ENCODE results near the gene TSR3. TPM values are rescaled to one million over a fixed set of nuclear protein-coding genes. Genes with fewer than 3 reads are reported as not detected.

TSR3 gene
- total and polyA plus RNA-seq, 9 donors, result 6.3 to 74.6 (median 40.7) TPM

DNA sequence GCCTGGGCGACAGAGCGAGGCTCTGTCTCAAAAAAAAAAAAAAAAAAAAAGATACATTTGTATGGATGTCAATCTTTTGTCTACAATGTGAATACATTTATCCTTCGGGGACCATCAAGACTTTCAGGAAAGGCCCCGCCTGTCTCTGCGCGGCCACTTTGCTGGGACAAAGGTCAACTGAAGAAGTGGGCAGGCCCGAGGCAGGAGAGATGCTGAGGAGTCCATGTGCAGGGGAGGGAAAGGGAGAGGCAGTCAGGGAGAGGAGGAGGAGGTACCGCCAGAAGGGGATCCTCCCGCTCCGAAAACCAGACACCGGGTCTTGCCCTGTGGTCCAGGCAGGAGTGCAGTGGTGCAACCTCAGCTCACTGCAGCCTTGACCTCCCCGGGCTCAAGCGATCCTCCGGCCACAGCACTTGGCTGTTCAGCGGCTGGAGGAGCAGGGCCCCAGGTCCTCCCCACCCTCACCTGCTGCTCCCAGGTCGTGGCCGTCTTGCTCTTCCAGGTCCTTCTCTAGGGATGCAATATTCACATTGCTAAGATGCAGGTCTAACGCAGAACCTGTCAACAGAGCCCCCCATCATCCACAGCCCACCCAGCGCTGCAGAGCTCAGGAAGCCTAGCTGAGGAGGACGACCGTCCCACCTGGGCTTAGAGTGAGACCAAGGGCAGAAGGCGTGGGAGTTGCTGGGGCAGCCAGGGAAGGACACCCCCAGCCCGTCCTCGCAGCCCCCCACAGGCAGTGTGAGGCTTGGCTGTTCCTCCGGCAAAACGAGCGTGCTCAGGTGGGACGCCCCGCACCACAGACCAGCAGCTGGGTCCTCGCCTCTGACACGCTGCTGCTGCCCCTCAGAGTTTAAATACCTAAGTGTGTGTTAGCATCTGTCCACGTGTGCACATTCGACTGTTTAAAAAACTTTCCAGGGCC is 19.6 kb upstream of the TSR3 start:
- Histone ChIP-seq H3K27ac (no peak overlapping the region), H3K27me3 (no peaks in the 10 kb centered on the region), H3K36me3 (no peaks in the 10 kb centered on the region), H3K4me1 (ENCODE audit: insufficient read depth) (no peaks in the 10 kb centered on the region), H3K9me3 (no peaks in the 10 kb centered on the region), H3K4me3 (no peak overlapping the region)
- intact Hi-C loops (cut with DNase I), result no loop called here
- TF ChIP-seq, protein P1, sequence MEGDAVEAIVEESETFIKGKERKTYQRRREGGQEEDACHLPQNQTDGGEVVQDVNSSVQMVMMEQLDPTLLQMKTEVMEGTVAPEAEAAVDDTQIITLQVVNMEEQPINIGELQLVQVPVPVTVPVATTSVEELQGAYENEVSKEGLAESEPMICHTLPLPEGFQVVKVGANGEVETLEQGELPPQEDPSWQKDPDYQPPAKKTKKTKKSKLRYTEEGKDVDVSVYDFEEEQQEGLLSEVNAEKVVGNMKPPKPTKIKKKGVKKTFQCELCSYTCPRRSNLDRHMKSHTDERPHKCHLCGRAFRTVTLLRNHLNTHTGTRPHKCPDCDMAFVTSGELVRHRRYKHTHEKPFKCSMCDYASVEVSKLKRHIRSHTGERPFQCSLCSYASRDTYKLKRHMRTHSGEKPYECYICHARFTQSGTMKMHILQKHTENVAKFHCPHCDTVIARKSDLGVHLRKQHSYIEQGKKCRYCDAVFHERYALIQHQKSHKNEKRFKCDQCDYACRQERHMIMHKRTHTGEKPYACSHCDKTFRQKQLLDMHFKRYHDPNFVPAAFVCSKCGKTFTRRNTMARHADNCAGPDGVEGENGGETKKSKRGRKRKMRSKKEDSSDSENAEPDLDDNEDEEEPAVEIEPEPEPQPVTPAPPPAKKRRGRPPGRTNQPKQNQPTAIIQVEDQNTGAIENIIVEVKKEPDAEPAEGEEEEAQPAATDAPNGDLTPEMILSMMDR (IDR thresholded peaks at IDR 0.05), result no peak
- TF ChIP-seq EP300 (IDR thresholded peaks at IDR 0.05), result no peak
- TF ChIP-seq POLR2A (IDR thresholded peaks at IDR 0.05), result no peak
- no peak for DNase-seq
- 81 to 84% (median 84%) methylated on average over 33 of the region's 33 CpGs for whole genome bisulfite sequencing, 3 donors

DNA sequence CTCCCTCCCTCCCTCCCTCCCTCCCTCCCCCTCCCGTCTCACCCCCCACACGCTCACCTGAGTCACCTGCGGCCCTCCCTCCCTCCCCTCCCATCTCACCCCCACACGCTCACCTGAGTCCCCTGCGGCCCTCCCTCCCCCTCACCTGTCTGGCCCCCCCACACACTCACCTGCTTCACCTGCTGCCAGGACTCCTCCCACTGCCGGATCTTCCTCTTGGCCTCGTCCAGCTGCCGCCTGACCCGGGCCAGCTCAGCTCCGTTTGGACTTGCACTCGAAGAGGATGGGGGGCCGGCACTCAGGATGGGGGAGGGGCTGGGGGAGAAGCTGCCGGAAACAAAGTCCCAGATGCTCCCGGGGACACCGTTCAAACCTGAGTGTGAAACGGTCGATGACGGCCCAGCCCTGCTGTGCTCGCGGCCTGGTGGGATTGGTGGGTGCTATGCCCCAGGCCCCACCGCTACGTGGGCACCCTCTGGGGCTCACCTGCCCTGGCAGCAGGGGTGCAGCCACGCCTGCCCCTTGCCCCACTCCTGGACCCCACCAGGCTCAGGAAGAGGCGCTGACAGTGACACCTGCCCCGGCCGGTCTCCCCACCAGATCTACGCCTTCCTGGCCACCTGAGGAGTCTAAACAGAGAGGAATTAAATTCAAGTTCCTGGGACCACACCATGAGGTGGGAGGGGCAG is 16.0 kb upstream of the TSR3 start:
- DNase-seq, result no peak
- no peaks in the 10 kb centered on the region for H3K9me3 ChIP-seq
- no peak overlapping the region for H3K27ac ChIP-seq
- TF ChIP-seq, protein P1 (IDR thresholded peaks at IDR 0.05), result no peak
- no peak for TF ChIP-seq EP300 (IDR thresholded peaks at IDR 0.05)
- intact Hi-C loops (cut with DNase I), result no loop called here
- no peaks in the 10 kb centered on the region for H3K4me1 ChIP-seq (ENCODE audit: insufficient read depth)
- H3K4me3 ChIP-seq, result no peak overlapping the region
- no peaks in the 10 kb centered on the region for H3K27me3 ChIP-seq
- no peaks in the 10 kb centered on the region for H3K36me3 ChIP-seq
- 77 to 85% (median 80%) methylated on average over 12 to 27 of the region's 27 CpGs for WGBS, 3 donors

DNA sequence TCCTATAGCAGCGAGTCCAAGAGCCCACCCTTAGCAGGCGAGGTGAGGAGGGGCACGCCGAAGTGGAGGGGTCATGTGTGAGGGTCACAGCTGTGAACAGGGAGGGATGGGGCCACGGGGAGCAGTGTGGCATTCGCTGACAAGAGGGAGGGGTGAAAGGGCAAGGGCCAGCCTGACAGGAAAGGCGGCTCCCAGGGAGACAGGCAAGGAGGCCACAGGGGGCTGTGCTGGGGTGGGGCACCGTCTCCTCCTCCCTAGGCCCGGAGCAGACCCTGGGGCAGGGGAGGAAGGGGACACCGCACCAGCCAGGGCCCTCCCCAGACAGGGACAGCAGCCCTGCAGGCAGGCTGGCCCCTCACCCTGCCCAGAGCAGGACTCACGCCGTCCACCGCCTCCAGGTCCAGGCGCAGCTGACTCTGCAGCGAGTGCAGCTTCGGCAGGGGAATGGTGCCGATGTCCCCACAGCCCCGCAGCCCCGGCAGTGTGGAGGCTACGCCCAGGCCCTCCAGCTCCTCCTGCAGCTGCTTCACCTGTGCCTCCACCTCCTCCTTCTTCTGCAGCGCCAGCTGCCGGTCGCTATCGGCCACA is 15.1 kb upstream of the TSR3 start:
- WGBS, 3 donors, result 77 to 86% (median 78%) methylated on average over 24 of the region's 24 CpGs
- TF ChIP-seq EP300 (IDR thresholded peaks at IDR 0.05) (no peak), POLR2A (IDR thresholded peaks at IDR 0.05) (no peak)
- TF ChIP-seq, protein P1 (IDR thresholded peaks at IDR 0.05), result no peak
- no peak for DNase-seq
- Histone ChIP-seq H3K4me3 (no peak overlapping the region), H3K9me3 (no peaks in the 10 kb centered on the region), H3K36me3 (no peaks in the 10 kb centered on the region), H3K4me1 (ENCODE audit: insufficient read depth) (no peaks in the 10 kb centered on the region), H3K27ac (no peak overlapping the region), H3K27me3 (no peaks in the 10 kb centered on the region)
- intact Hi-C loops (cut with DNase I), result no loop called here

DNA sequence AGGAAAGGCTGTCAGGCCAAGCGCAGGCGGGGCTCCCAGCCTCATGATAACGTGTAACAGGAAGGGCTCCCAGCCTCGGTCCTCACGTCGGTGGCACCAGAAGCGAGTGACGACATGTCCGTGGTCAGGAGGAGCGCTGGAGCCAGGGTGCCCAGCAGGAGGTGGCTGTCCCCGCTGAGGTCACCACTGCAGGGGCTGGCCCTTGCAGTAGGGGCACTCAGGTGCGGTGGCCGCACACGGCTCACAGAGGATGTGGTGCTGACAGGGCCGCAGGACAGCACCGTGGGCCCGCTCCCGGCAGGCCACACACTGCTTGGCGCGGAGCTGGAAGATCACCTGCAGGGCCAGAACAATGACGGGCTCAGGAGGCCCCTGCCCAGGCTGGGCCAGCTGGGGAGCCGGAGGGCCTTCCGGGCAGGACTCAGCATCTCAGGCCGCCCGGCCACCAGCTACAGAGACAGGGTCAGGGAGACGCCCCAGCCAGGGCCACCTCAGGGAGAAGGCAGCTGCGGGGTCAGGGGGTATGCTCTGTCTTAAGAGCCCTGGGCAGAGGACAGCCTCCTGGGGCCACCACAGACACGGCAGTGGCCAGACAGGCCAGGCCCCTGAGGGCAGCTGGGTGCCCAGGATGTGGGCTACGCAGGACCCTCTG is 14.5 kb upstream of the TSR3 start:
- no peak for DNase-seq
- no peak for TF ChIP-seq EP300 (IDR thresholded peaks at IDR 0.05)
- TF ChIP-seq, protein P1 (IDR thresholded peaks at IDR 0.05), result no peak
- TF ChIP-seq POLR2A (IDR thresholded peaks at IDR 0.05), result no peak
- intact Hi-C loops (cut with DNase I), result no loop called here
- 88 to 93% (median 93%) methylated on average over 25 to 29 of the region's 29 CpGs for WGBS, 3 donors
- H3K9me3 ChIP-seq, result no peaks in the 10 kb centered on the region
- no peaks in the 10 kb centered on the region for H3K36me3 ChIP-seq
- H3K4me3 ChIP-seq, result no peak overlapping the region
- no peak overlapping the region for H3K27ac ChIP-seq
- H3K4me1 ChIP-seq (ENCODE audit: insufficient read depth), result no peaks in the 10 kb centered on the region
- H3K27me3 ChIP-seq, result no peaks in the 10 kb centered on the region

Data from ovary (tissue), 9 donors.